H1 (cell line): ENCODE results near the gene CEBPA. TPM values are rescaled to one million over a fixed set of nuclear protein-coding genes. Genes with fewer than 3 reads are reported as not detected.

ENCODE experiments used
- CTCF ChIA-PET: fragments of 300-600 bp; sonication (Branson Sonifier 250); formaldehyde crosslinking; loops from one replicate; lab custom pipeline; 2021; ENCODE audit not compliant: partially characterized antibody; lab: Charles Lee
- POLR2A ChIA-PET: fragments of 300-600 bp; sonication (Branson Sonifier 250); formaldehyde crosslinking; loops from one replicate; lab custom pipeline; 2021; ENCODE audit warnings: inconsistent platforms; ENCODE audit not compliant: partially characterized antibody; lab: Charles Lee
- DNase-seq, 2 experiments: peaks; one replicate each; pipeline versions ENCODE4 v3.0.0 to v3.0.0-alpha.2; 2010 to 2022; ENCODE audit warnings: low spot score in 2 of 2, low read depth in 1 of 2, mixed read lengths in 1 of 2
- FAIRE-seq: peaks from 2 replicates; lab custom pipeline; 2011; peaks lifted over from hg19 to GRCh38; lab: Jason Lieb, UNC
- H2AFZ ChIP-seq: 2 replicates; pipeline ENCODE4 v1.8.1; 2012; ENCODE audit warnings: low read length, inconsistent platforms
- H2AK5ac ChIP-seq: 2 replicates; pipeline ENCODE4 v1.6.1; 2013; ENCODE audit warnings: low read depth, low read length
- H2BK120ac ChIP-seq: replicated peaks from 2 replicates; pipeline ENCODE3; 2013; ENCODE audit warnings: low read depth, low read length, inconsistent platforms
- H2BK12ac ChIP-seq: 2 replicates; pipeline ENCODE4 v1.6.1; 2013; ENCODE audit warnings: low read depth, low read length
- H2BK15ac ChIP-seq: 2 replicates; pipeline ENCODE4 v1.6.1; 2013; ENCODE audit warnings: low read length
- H2BK20ac ChIP-seq: 2 replicates; pipeline ENCODE4 v1.6.1; 2013; ENCODE audit warnings: low read length
- H2BK5ac ChIP-seq: 2 replicates; pipeline ENCODE4 v1.6.1; 2013; ENCODE audit warnings: low read depth, low read length
- H3K14ac ChIP-seq: 2 replicates; pipeline ENCODE4 v1.6.1; 2013; ENCODE audit warnings: inconsistent platforms; ENCODE audit not compliant: insufficient read length
- H3K18ac ChIP-seq: 2 replicates; pipeline ENCODE4 v1.6.1; 2013; ENCODE audit warnings: low read length; ENCODE audit errors: extremely low read depth
- H3K23ac ChIP-seq: 2 replicates; pipeline ENCODE4 v1.6.1; 2013; ENCODE audit warnings: inconsistent platforms; ENCODE audit not compliant: insufficient read length
- H3K23me2 ChIP-seq: 2 replicates; pipeline ENCODE4 v1.6.1; 2013; ENCODE audit warnings: low read depth, low read length
- H3K27ac ChIP-seq: 2 replicates; pipeline ENCODE4 v1.6.1; 2011; ENCODE audit warnings: low read depth, low read length, inconsistent platforms
- H3K27me3 ChIP-seq, 4 experiments: replicated peaks in 1 of 4; 1 replicate in 1 of 4; 2 replicates in 3 of 4; pipeline versions ENCODE4 v1.6.1 to v1.8.1; 2011 to 2013; ENCODE audit warnings: low read length in 3 of 4, mild to moderate bottlenecking in 3 of 4, inconsistent platforms in 2 of 4, mixed read lengths in 2 of 4, moderate library complexity in 1 of 4; ENCODE audit not compliant: control insufficient read depth in 3 of 4, insufficient read depth in 3 of 4; ENCODE audit errors: extremely low read depth in 1 of 4
- H3K36me3 ChIP-seq, 4 experiments: 2 replicates each; pipeline versions ENCODE4 v1.6.1 to v1.8.1; 2011 to 2013; ENCODE audit warnings: mild to moderate bottlenecking in 4 of 4, low read length in 3 of 4, moderate library complexity in 2 of 4, control low read depth in 1 of 4, inconsistent platforms in 1 of 4; ENCODE audit not compliant: insufficient read depth in 4 of 4, control insufficient read depth in 2 of 4
- H3K4ac ChIP-seq: replicated peaks from 2 replicates; pipeline ENCODE3; 2013; ENCODE audit warnings: low read length, low read depth, mixed read lengths, inconsistent platforms; ENCODE audit not compliant: insufficient read length
- H3K4me1 ChIP-seq, 4 experiments: replicated peaks in 1 of 4; 1 replicate in 1 of 4; 2 replicates in 3 of 4; pipeline versions ENCODE4 v1.6.1 to v1.8.1; 2011 to 2013; ENCODE audit warnings: low read length in 3 of 4, inconsistent platforms in 2 of 4, mixed read lengths in 1 of 4; ENCODE audit not compliant: insufficient read depth in 4 of 4, control insufficient read depth in 3 of 4
- H3K4me2 ChIP-seq, 2 experiments: 2 replicates each; pipeline versions ENCODE4 v1.6.1 to v1.8.1; 2011 to 2013; ENCODE audit warnings: low read depth in 2 of 2, low read length in 2 of 2, control low read depth in 1 of 2, inconsistent platforms in 1 of 2, mild to moderate bottlenecking in 1 of 2; ENCODE audit not compliant: insufficient read depth in 1 of 2
- H3K4me3 ChIP-seq, 4 experiments: fragments of 200-600, 300-600 bp in 1 of 4; sonication (generic), shearing (Covaris generic), sonication (Bioruptor Twin) in 1 of 4; 2 replicates each; pipeline versions ENCODE4 v1.5.1 to v1.8.1; 2011 to 2016; ENCODE audit warnings: low read length in 4 of 4, low read depth in 3 of 4, control low read depth in 2 of 4, inconsistent platforms in 2 of 4, mild to moderate bottlenecking in 2 of 4, mixed read lengths in 1 of 4, moderate library complexity in 1 of 4; ENCODE audit not compliant: insufficient read depth in 2 of 4; ENCODE audit errors: extremely low read depth in 1 of 4
- H3K56ac ChIP-seq: replicated peaks from 2 replicates; pipeline ENCODE3; 2013; ENCODE audit warnings: low read depth, mild to moderate bottlenecking, mixed read lengths, low read length, inconsistent platforms; ENCODE audit not compliant: insufficient read length
- H3K79me1 ChIP-seq: 2 replicates; pipeline ENCODE4 v1.6.1; 2013; ENCODE audit warnings: low read depth, low read length, control low read depth
- H3K79me2 ChIP-seq, 2 experiments: 2 replicates each; pipeline versions ENCODE4 v1.6.1 to v1.8.1; 2012 to 2013; ENCODE audit warnings: low read length in 2 of 2, mild to moderate bottlenecking in 2 of 2, inconsistent platforms in 1 of 2; ENCODE audit not compliant: insufficient read depth in 2 of 2, control insufficient read depth in 1 of 2
- H3K9ac ChIP-seq, 4 experiments: replicated peaks in 1 of 4; 1 replicate in 1 of 4; 2 replicates in 3 of 4; pipeline versions ENCODE4 v1.6.1 to v1.8.1; 2011 to 2013; ENCODE audit warnings: low read depth in 3 of 4, low read length in 3 of 4, control low read depth in 2 of 4, mild to moderate bottlenecking in 2 of 4, moderate library complexity in 2 of 4, inconsistent platforms in 1 of 4; ENCODE audit errors: extremely low read depth in 1 of 4
- H3K9me3 ChIP-seq, 2 experiments: 2 replicates each; pipeline versions ENCODE4 v1.6.1 to v1.8.1; 2012 to 2013; ENCODE audit warnings: mild to moderate bottlenecking in 2 of 2, moderate library complexity in 2 of 2, control low read depth in 1 of 2, inconsistent platforms in 1 of 2, low read depth in 1 of 2, low read length in 1 of 2, mixed read lengths in 1 of 2; ENCODE audit not compliant: insufficient read depth in 2 of 2
- H4K20me1 ChIP-seq, 2 experiments: replicated peaks in 1 of 2; 2 replicates each; pipeline versions ENCODE3 to v1.8.1; 2011 to 2013; ENCODE audit warnings: inconsistent platforms in 2 of 2, low read length in 2 of 2, mild to moderate bottlenecking in 1 of 2; ENCODE audit not compliant: insufficient read depth in 2 of 2, control insufficient read depth in 1 of 2
- H4K5ac ChIP-seq: 2 replicates; pipeline ENCODE4 v1.6.1; 2013; ENCODE audit warnings: low read length, low read depth, mixed read lengths, inconsistent platforms; ENCODE audit not compliant: insufficient read length
- H4K8ac ChIP-seq: 2 replicates; pipeline ENCODE4 v1.8.0; 2013; ENCODE audit warnings: mild to moderate bottlenecking, moderate library complexity, low read length, inconsistent platforms; ENCODE audit not compliant: insufficient read depth; ENCODE audit errors: extremely low read depth
- H4K91ac ChIP-seq: replicated peaks from 2 replicates; pipeline ENCODE3; 2013; ENCODE audit warnings: low read length, mixed read lengths, inconsistent platforms; ENCODE audit not compliant: insufficient read length
- HDAC6 ChIP-seq: IDR thresholded peaks from one replicate; pipeline ENCODE4 v1.7.1; 2012; ENCODE audit warnings: low read depth, mild to moderate bottlenecking, inconsistent platforms, low read length, moderate library complexity
- WGBS, 2 experiments: shearing (Covaris generic) in 1 of 2; methylation state at CpG; one replicate each; pipeline versions ENCODE4 v1.1.6 to v1.1.7; 2013 to 2015; ENCODE audit warnings: low lambda C conversion rate in 2 of 2, mixed read lengths in 2 of 2, inconsistent platforms in 1 of 2, low coverage in 1 of 2, missing lambda C conversion rate in 1 of 2; ENCODE audit not compliant: insufficient replicate concordance in 2 of 2, insufficient coverage in 1 of 2, insufficient read length in 1 of 2; ENCODE audit errors: extremely low coverage in 1 of 2, missing lambda C conversion rate in 1 of 2; 5-methylcytosine and 5-hydroxymethylcytosine counted together
- polyA plus RNA-seq, 7 experiments: library from polyadenylated mRNA; depleted of rRNA in 3 of 7; stranded (reverse) in 5 of 7; unstranded in 2 of 7; fragments of >200 nt in 5 of 7; fragments of 200-250 nt in 2 of 7; gene quantifications; 1 replicate in 5 of 7; 2 replicates in 1 of 7; 4 replicates in 1 of 7; pipeline versions ENCODE4 v1.2.1 to v1.2.3, GENCODE V29; 2011 to 2013; ENCODE audit warnings: missing spikeins in 2 of 7, mixed read lengths in 2 of 7
- total RNA-seq: library from RNA; stranded (reverse); fragmentation: NEBNext Ultra II Directional; extraction: Animal tissue kit (Norgen Biotek cat#: 25700); gene quantifications from 2 replicates; pipeline ENCODE4 v1.2.1, GENCODE V29; 2021

CEBPA gene
- total and polyA plus RNA-seq, 2 of the 8 experiments (the other 6 are each of a cell fraction or from before 2014, with no cell fraction given), result 2.0 to 2.7 TPM

- Histone ChIP-seq H3K27me3 (no peaks in the 10 kb centered on the region; a peak in 1 of 7 replicates), H4K91ac (peak overlapping the region; percentile 97), H3K4me2 (0 out of 4 replicates have a peak overlapping the region, but pooled peaks of 1 of the 2 experiments have one; percentile 40), H2BK20ac (no peak overlapping the region), H2BK120ac (no peak overlapping the region), H2BK5ac (no peak overlapping the region), H3K79me2 (no peaks in the 10 kb centered on the region), H4K20me1 (peaks cover 0 to 12% of the 10 kb centered on the region in 2 experiments), H3K14ac (no peak overlapping the region), H2AK5ac (no peak overlapping the region; the same call in 1 of the 2 replicates), H3K56ac (no peak overlapping the region), H3K27ac (no peak overlapping the region), H4K5ac (no peak overlapping the region), H3K23me2 (peaks cover 13% of the 10 kb centered on the region; the same call in 1 of the 2 replicates), H3K18ac (no peak overlapping the region; the same call in 1 of the 2 replicates), H2AFZ (no peak overlapping the region), H3K4me3 (no peak overlapping the region), H3K4me1 (peaks cover 0 to 4% (median under 1%) of the 10 kb centered on the region in 4 experiments; a peak in 5 of 7 replicates), H3K4ac (no peak overlapping the region), H3K36me3 (no peaks in the 10 kb centered on the region), H3K9me3 (peaks cover 0 to 2% of the 10 kb centered on the region in 2 experiments; a peak in 1 of 4 replicates), H4K8ac (peak overlapping the region; percentile 75; the same call in 1 of the 2 replicates), H2BK12ac (0 out of 2 replicates have a peak overlapping the region, but pooled peaks have one; percentile 77), H3K79me1 (peaks cover 8% of the 10 kb centered on the region; the same call in 1 of the 2 replicates), H3K9ac (no peak overlapping the region), H2BK15ac (no peak overlapping the region), H3K23ac (no peak overlapping the region)
- no peak for FAIRE-seq
- no peak for DNase-seq
- 94% methylated on average over 9 of the region's 12 CpGs; no CpG with 5 or more reads in 1 of the 2 experiments for WGBS, 2 experiments
- ChIA-PET CTCF (interaction anchor here (0.8 kb wide), 1 partner anchor 38 kb away, joined by 3 read pairs; no protein-coding TSS in a partner anchor), POLR2A (interaction anchor here (1.0 kb wide), 1 partner anchor 13 kb away, joined by 3 read pairs; no protein-coding TSS in a partner anchor)
- TF ChIP-seq HDAC6, result no peak
Measured at GRCh38 chr19:33251076-33251475, 51.3 kb downstream of the CEBPA start.
